DOHH2 (cell line): Measurements from ENCODE around the gene FBXL17.

Experiments
- H3F3A ChIP-seq: fragments of 200-600 bp; sonication (generic), shearing (Covaris generic); 2 replicates; pipeline ENCODE4 v1.6.0; 2016; ENCODE audit warnings: antibody characterized with exemption, mild to moderate bottlenecking; ENCODE audit not compliant: control insufficient read depth, insufficient read depth
- H3K27ac ChIP-seq: fragments of 200-600 bp; sonication (generic); 2 replicates; pipeline ENCODE4 v1.5.1; 2014; ENCODE audit warnings: low read depth, mild to moderate bottlenecking, low read length, moderate library complexity
- H3K27me3 ChIP-seq: fragments of 200-600 bp; sonication (generic); 2 replicates; pipeline ENCODE4 v1.6.1; 2014; ENCODE audit warnings: mild to moderate bottlenecking, low read length, mixed read lengths; ENCODE audit not compliant: control insufficient read depth
- H3K36me3 ChIP-seq: fragments of 200-600 bp; sonication (generic); 2 replicates; pipeline ENCODE4 v1.6.1; 2014; ENCODE audit warnings: mild to moderate bottlenecking, low read length, moderate library complexity, mixed read lengths; ENCODE audit not compliant: control insufficient read depth
- H3K4me1 ChIP-seq: fragments of 200-600 bp; sonication (generic); 2 replicates; pipeline ENCODE4 v1.6.1; 2014; ENCODE audit warnings: mild to moderate bottlenecking, low read length, mixed read lengths; ENCODE audit not compliant: control insufficient read depth
- H3K4me2 ChIP-seq: fragments of 200-600 bp; sonication (generic); 2 replicates; pipeline ENCODE4 v1.6.0; 2014; ENCODE audit warnings: mild to moderate bottlenecking, low read length, moderate library complexity
- H3K4me3 ChIP-seq: fragments of 200-600 bp; sonication (generic); 2 replicates; pipeline ENCODE4 v1.5.1; 2014; ENCODE audit warnings: mild to moderate bottlenecking, low read length, mixed read lengths
- H3K79me2 ChIP-seq: fragments of 200-600 bp; sonication (generic); 2 replicates; pipeline ENCODE4 v1.6.1; 2014; ENCODE audit warnings: mild to moderate bottlenecking, low read length, mixed read lengths; ENCODE audit not compliant: control insufficient read depth
- H3K9me2 ChIP-seq: fragments of 200-600 bp; sonication (generic); replicated peaks from 2 replicates; pipeline ENCODE4 v1.6.1; 2014; ENCODE audit warnings: mild to moderate bottlenecking, low read length, mixed read lengths; ENCODE audit not compliant: control insufficient read depth
- H3K9me3 ChIP-seq: fragments of 200-600 bp; sonication (generic); 2 replicates; pipeline ENCODE4 v1.6.1; 2014; ENCODE audit warnings: antibody characterized with exemption, low read length, mixed read lengths; ENCODE audit not compliant: control insufficient read depth, insufficient read depth
- H4K20me1 ChIP-seq: fragments of 200-600 bp; sonication (generic); 2 replicates; pipeline ENCODE4 v1.6.0; 2014; ENCODE audit warnings: low read depth, mild to moderate bottlenecking, antibody characterized with exemption, low read length, moderate library complexity; ENCODE audit not compliant: control insufficient read depth, insufficient read depth
- EZH2phosphoT487 ChIP-seq: fragments of 200-600 bp; sonication (generic); IDR thresholded peaks from 2 replicates; pipeline ENCODE4 v1.6.1; 2017; ENCODE audit warnings: borderline replicate concordance, mild to moderate bottlenecking, antibody characterized with exemption, low read length, moderate library complexity, mixed read lengths
- TF ChIP-seq, protein P1 (sequence below): fragments of 200-600 bp; sonication (generic); IDR thresholded peaks from one replicate; pipeline ENCODE4 v1.5.1; 2014; ENCODE audit warnings: antibody characterized with exemption, mild to moderate bottlenecking, low read depth, low read length; ENCODE audit not compliant: poor library complexity, severe bottlenecking

The FBXL17 gene

DNA sequence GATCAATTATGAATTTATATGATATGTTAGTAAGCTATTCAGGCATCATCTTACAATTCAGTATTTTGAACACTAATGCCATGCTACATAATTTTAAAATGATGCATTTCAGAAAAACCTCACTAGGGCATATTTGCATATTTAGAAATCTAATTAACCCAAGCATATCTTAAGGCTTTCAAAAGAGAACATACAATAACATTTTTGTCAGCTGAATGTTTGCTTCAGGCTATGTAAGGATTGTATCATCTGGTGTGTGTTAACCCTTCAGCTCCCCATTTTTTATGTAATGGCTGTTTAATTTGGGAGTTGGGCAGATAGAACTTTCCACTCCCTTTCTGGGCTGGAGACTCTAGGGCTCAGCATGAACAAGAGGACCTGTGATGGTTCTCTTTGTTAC lies 412.1 kb downstream of the FBXL17 start:
- no peaks in the 10 kb centered on the region for H4K20me1 ChIP-seq
- TF ChIP-seq, protein P1, sequence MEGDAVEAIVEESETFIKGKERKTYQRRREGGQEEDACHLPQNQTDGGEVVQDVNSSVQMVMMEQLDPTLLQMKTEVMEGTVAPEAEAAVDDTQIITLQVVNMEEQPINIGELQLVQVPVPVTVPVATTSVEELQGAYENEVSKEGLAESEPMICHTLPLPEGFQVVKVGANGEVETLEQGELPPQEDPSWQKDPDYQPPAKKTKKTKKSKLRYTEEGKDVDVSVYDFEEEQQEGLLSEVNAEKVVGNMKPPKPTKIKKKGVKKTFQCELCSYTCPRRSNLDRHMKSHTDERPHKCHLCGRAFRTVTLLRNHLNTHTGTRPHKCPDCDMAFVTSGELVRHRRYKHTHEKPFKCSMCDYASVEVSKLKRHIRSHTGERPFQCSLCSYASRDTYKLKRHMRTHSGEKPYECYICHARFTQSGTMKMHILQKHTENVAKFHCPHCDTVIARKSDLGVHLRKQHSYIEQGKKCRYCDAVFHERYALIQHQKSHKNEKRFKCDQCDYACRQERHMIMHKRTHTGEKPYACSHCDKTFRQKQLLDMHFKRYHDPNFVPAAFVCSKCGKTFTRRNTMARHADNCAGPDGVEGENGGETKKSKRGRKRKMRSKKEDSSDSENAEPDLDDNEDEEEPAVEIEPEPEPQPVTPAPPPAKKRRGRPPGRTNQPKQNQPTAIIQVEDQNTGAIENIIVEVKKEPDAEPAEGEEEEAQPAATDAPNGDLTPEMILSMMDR, result no peak
- TF ChIP-seq EZH2phosphoT487, result no peak
- no peaks in the 10 kb centered on the region for H3K79me2 ChIP-seq
- no peaks in the 10 kb centered on the region for H3K4me1 ChIP-seq
- H3K9me2 ChIP-seq, result no peaks in the 10 kb centered on the region
- H3K27ac ChIP-seq, result no peak overlapping the region
- no peaks in the 10 kb centered on the region for H3F3A ChIP-seq
- no peaks in the 10 kb centered on the region for H3K27me3 ChIP-seq
- H3K4me3 ChIP-seq, result no peak overlapping the region
- H3K4me2 ChIP-seq, result no peak overlapping the region
- no peaks in the 10 kb centered on the region for H3K36me3 ChIP-seq
- H3K9me3 ChIP-seq, result no peaks in the 10 kb centered on the region

DNA sequence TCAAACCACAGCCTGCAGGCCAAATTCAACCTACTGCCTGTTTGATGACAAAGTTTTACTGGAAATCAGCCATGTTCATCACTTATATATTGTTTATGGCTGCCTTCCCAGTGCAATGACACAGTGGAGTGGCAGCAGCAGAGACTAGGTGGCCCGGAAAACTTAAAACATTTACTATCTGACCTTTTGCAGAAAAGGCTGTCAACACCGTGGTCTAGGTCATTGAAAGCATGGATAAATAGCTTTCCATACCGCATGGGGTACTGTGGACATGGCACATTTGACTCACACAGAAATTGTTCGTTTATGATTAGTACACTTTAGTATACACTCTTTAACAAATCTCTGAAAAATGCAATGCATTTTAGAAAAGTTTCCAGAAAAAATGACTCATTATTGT lies 412.9 kb downstream of the FBXL17 start:
- H3K4me3 ChIP-seq, result no peak overlapping the region
- H3K36me3 ChIP-seq, result no peaks in the 10 kb centered on the region
- H3K9me2 ChIP-seq, result no peaks in the 10 kb centered on the region
- no peak overlapping the region for H3K4me2 ChIP-seq
- no peak for TF ChIP-seq EZH2phosphoT487
- TF ChIP-seq, protein P1, result no peak
- H3K27ac ChIP-seq, result no peak overlapping the region
- H3K79me2 ChIP-seq, result no peaks in the 10 kb centered on the region
- H3K9me3 ChIP-seq, result no peaks in the 10 kb centered on the region
- no peaks in the 10 kb centered on the region for H3K27me3 ChIP-seq
- no peaks in the 10 kb centered on the region for H4K20me1 ChIP-seq
- no peaks in the 10 kb centered on the region for H3F3A ChIP-seq
- no peaks in the 10 kb centered on the region for H3K4me1 ChIP-seq

- no peaks in the 10 kb centered on the region for H3K36me3 ChIP-seq
- no peak overlapping the region for H3K4me3 ChIP-seq
- no peak overlapping the region for H3K4me2 ChIP-seq
- H3K27ac ChIP-seq, result no peak overlapping the region
- H4K20me1 ChIP-seq, result no peaks in the 10 kb centered on the region
- no peaks in the 10 kb centered on the region for H3F3A ChIP-seq
- H3K9me2 ChIP-seq, result no peaks in the 10 kb centered on the region
- H3K9me3 ChIP-seq, result no peaks in the 10 kb centered on the region
- no peaks in the 10 kb centered on the region for H3K27me3 ChIP-seq
- H3K4me1 ChIP-seq, result no peaks in the 10 kb centered on the region
- no peak for TF ChIP-seq EZH2phosphoT487
- TF ChIP-seq, protein P1, result no peak
- H3K79me2 ChIP-seq, result no peaks in the 10 kb centered on the region
These were observed 413.5 kb downstream of the FBXL17 start for GRCh38 chr5:107968406-107968843.

DNA sequence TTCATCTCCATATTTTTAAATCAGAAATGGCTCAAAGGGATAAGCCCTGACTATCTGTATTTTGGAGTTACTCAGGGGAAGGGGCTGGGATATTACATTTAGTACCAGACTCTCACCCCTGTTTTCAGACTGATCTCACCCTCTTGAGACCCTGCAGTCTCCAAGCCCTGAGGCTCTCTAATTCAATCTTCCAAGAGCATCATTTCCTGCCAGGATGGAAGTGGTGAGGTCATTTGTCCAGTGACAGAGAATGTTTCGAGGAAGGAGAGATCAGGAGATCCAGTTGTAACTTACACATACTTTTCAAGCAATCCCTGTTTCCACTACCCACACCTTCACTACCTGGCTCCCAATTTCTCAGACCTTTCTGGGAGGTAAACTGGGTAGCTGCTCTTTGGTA lies 415.7 kb downstream of the FBXL17 start:
- TF ChIP-seq EZH2phosphoT487, result no peak
- TF ChIP-seq, protein P1, result no peak

More for the DNA sequence above, 415.7 kb downstream of the FBXL17 start:
- H4K20me1 ChIP-seq, result no peaks in the 10 kb centered on the region
- H3K9me3 ChIP-seq, result no peaks in the 10 kb centered on the region
- H3K4me3 ChIP-seq, result no peak overlapping the region
- no peak overlapping the region for H3K4me2 ChIP-seq
- no peaks in the 10 kb centered on the region for H3K9me2 ChIP-seq
- no peaks in the 10 kb centered on the region for H3K36me3 ChIP-seq
- H3K4me1 ChIP-seq, result no peaks in the 10 kb centered on the region
- H3K79me2 ChIP-seq, result no peaks in the 10 kb centered on the region
- no peak overlapping the region for H3K27ac ChIP-seq
- H3F3A ChIP-seq, result no peaks in the 10 kb centered on the region
- H3K27me3 ChIP-seq, result no peaks in the 10 kb centered on the region
